Parietal lobe (tissue), 1 donor: ENCODE data around the gene ANGPT4. TPM values are rescaled to one million over a fixed set of nuclear protein-coding genes. Genes with fewer than 3 reads are reported as not detected.

ENCODE experiments used
- total RNA-seq: library from RNA; depleted of rRNA; stranded (reverse); fragments of >200 nt; gene quantifications from one replicate; pipeline ENCODE4 v1.2.3, GENCODE V29; 2014

ANGPT4 gene
- total RNA-seq = not detected

GRCh38 chr20:916125-916799 lies at the start of gene ANGPT4:
ANGPT4 (minus strand) TSS chr20:916334; CDS start chr20:916214, 120 bp downstream.

GRCh38 chr20:833450-834150 lies 82.5 kb downstream of the ANGPT4 start, which contains the start of gene FAM110A:
FAM110A (plus strand) TSS chr20:833715; CDS start chr20:844805, 11,090 bp downstream.

Other genes with a start within 250 kb of the ANGPT4 start
- gene SCRT2, start 240.5 kb downstream of the ANGPT4 start, total RNA-seq = 6.3 TPM
- not detected for gene SLC52A3, start 147.8 kb downstream of the ANGPT4 start, total RNA-seq
- gene FAM110A, start 82.6 kb downstream of the ANGPT4 start, total RNA-seq = 9.1 TPM
- not detected for gene RSPO4, start 86.0 kb upstream of the ANGPT4 start, total RNA-seq
- 42.3 TPM for gene PSMF1, start 202.3 kb upstream of the ANGPT4 start, total RNA-seq